GM21526 (cell line): ENCODE measurements around the gene AKAP12.

Experiments
- ATAC-seq: cut with Tn5 transposase; IDR thresholded peaks from one replicate; pipeline ENCODE4 v1.9.1; 2021; ENCODE audit warnings: moderate library complexity; ENCODE audit not compliant: unreplicated experiment, low FRiP score

The AKAP12 gene

DNA sequence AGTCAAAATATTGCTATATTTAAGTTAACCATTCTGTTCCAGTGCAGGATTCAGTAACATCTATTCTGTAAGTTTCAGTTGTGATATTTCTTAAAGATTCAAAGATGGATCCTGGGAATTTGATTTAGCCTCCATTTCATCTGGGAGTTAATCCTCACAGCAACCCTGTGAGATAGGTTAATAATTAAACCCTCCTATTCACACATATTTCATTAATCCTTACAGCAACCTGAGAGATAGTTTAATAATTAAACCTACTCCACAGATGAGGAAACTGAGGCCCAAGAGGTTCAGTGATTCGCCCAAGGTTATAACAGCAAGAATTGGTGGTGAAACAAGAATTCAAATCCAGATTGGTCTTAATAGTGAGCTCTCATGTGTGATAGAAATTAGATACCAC, 162.5 kb downstream of the AKAP12 start:
- ATAC-seq, result no peak

DNA sequence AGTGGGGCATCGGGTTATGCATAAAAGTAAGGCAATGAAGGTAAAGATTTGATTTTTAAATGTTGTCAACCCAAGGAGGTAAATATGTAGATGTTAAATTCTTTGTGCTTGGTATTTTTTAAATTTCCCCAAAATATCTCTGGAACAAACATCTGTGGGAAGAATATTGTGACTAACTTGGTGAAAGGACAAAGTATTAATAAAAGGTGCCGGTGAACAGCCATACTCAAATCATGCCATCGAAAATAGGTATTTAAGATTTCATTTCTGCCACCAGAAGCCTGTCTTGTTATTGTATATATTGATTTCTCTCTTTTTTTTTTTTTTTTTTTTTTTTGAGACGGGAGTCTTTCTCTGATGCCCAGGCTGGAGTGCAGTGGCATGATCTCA, 164.1 kb downstream of the AKAP12 start:
- no peak for ATAC-seq
